DMS79 (cell line): Measurements from ENCODE around the gene ADGB.
"Not testable (repeated sequence)": the region's sequence is repeated elsewhere in the genome, so short reads cannot be mapped to it uniquely, and the experiment has no call there.

ENCODE experiments used
- DNase-seq: peaks from one replicate; lab custom pipeline; 2025; lab: John Stamatoyannopoulos, UW

The ADGB gene

GRCh38 chr6:146598772-146599405 lies at the start of gene ADGB:
TSS of gene ADGB (plus strand) at chr6:146598972. CDS start at chr6:146599041, 69 bp downstream.
- no peak for DNase-seq

- no peak for DNase-seq
These were observed 47.9 kb upstream of the ADGB start for GRCh38 chr6:146550911-146551310.

GRCh38 chr6:146551545-146551944 lies 47.2 kb upstream of the ADGB start:
- no peak for DNase-seq

- no peak for DNase-seq
These were observed 45.2 kb upstream of the ADGB start for GRCh38 chr6:146553377-146554135.

- DNase-seq = no peak
These were observed 38.2 kb upstream of the ADGB start for GRCh38 chr6:146560607-146561006.

- DNase-seq = not testable (repeated sequence)
These were observed 32.1 kb upstream of the ADGB start for GRCh38 chr6:146566661-146567060.

GRCh38 chr6:146568619-146569018 lies 30.2 kb upstream of the ADGB start:
- not testable (repeated sequence) for DNase-seq

DNA sequence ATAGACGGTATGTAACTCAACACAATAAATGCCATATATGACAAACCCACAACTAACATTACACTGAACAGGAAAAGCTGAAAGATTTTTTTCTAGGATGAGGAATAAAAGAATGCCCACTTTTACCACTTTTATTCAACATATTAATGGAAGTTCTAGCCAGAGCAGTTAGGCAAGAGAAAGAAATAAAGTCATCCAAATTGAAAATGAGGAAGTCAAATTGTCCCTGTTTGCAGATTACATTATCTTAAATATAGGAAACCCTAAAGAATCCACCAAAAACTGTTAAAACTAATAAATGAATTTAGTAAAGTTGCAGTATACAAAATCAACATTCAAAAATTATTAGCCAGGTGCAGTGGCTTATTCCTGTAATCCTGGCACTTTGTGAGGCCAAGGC lies 24.6 kb upstream of the ADGB start:
- DNase-seq = no peak

DNA sequence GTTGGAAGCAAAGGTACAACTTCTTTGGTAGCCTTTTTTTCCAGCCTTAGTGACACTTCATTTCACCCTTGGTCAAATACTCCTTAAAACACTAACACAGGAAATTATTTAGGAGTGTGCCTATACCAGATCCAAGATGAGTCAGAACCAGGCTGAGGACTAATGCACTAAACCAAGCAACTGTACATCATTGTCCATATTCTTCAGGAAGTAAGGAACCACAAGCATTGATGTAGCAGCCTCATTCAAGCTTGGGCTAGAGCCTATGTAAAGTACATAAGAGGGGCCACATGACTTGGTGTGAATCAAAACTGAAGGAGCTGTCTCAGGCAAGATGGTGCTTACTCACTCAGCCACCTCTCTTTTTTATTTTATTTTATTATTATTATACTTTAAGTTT lies 20.7 kb upstream of the ADGB start:
- no peak for DNase-seq

DNA sequence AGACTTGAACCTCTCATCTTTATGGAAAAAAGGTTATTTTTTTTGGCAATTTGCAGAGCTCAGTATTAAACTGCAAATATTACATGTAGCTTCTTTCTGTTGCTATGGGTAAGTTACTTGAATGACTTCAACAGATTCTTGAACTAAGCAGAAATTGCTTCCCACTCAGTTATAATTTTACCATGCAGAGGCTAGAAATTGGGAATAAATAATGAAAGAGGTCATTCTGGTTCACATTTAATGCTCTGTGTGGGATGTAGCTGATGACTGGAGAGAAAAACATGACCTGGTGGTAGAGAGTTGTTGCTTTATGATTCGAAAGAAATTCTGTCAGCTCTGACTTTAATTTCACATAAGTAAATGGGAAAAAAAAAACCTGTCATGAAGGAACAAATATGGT lies 16.8 kb upstream of the ADGB start:
- no peak for DNase-seq

DNA sequence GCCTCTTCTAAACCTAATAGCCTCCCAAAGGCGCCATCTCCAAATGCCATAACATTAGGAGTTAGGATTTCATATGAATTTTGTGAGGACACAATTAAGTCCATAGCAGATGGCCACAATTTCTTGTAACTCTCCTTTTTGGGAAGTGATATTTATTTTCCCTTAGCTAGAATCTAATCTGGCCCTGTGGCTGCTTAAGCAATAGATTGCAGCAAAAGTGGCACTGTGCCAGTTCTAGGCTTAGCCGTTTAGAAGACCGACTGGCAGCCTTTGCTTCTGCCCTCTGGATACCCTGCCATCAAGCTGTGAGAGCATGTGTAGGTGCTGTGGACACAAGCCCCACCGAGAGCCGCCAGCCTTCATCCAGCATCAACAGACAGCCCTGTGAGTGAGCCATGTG lies 15.9 kb upstream of the ADGB start:
- DNase-seq = no peak

DNA sequence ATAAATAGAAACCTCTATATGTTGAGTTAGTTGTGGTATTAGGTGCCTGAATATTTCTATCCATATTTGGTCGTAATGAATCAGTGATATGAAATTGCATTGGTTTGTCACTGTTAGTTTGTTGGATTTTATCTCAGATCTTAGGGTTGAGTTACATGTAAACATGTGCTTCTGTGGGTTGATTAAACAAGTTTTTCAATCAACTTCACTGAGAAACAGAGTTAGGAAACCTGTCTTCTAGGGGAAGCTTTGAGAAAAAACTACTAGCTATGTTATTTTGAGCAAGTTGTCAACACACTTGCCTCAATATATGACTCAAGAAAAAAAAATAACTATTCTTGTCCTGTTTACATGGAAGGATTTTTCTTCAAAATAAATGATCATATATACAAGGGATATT lies 14.8 kb upstream of the ADGB start:
- DNase-seq = no peak

DNA sequence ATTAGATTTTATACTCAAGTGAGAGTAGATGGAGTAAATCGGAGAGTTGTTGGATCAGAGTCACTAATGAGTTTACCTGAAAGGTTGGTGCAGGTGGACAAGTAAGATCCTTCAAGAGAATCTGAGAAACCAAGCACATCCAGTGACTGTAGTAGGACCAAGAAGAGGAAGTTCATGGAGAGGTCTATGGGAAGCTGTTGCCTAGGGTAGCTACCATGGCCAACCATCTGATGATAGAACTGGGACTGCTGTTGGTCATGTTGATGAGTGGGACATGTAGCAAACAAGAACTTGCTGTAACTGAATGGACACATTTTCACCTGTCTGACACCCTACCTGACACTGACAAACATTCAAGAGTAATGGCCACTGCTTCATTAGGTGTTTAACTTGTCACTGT lies 11.3 kb upstream of the ADGB start:
- no peak for DNase-seq

GRCh38 chr6:146590492-146590891 lies 8.3 kb upstream of the ADGB start:
- no peak for DNase-seq

- DNase-seq = no peak
These were observed 6.3 kb upstream of the ADGB start for GRCh38 chr6:146592451-146592850.

DNA sequence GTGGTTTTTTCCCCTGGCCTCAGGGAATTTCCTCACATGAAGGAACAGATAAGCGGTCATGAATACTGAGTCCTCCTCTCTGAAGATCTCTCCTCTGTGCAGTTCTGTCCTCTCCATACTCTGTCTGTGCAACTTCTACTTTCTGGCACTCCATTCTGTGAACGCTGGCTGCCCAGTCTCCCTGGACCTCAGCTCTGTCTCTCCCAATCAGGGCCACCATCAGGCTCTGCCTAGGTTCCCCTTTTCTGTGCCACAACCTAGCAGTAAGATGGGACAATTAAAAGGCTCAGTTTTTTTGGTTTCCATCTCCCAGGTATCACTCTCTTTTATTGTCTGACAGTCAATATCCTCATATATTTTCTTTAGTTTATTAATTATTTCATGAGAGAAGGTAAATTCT lies 4.8 kb upstream of the ADGB start:
- DNase-seq = no peak

DNA sequence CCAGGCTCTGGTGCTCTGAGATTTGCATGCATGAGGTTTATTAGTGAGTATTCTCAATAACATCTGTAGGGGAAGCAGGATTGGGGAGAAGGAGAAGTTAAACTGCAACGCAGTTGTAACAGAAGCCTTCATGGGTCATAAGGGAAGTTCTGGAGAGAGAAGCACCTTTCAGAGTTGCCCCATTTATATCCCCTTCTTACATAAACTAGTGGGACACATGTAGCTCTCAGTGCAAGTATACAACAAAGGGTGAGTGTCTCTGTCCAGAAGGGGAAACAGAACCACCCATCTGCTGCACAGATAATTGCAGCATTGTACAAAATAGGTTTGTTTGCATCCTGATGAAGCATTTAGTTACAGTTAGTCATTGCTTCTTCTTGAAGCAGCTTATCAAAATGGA lies 4.3 kb upstream of the ADGB start:
- no peak for DNase-seq

GRCh38 chr6:146595972-146596731 lies 2.6 kb upstream of the ADGB start:
- no peak for DNase-seq

- no peak for DNase-seq
These were observed 2.6 kb downstream of the ADGB start for GRCh38 chr6:146601352-146601751.

- DNase-seq = no peak
These were observed 3.8 kb downstream of the ADGB start for GRCh38 chr6:146602526-146602925.

DNA sequence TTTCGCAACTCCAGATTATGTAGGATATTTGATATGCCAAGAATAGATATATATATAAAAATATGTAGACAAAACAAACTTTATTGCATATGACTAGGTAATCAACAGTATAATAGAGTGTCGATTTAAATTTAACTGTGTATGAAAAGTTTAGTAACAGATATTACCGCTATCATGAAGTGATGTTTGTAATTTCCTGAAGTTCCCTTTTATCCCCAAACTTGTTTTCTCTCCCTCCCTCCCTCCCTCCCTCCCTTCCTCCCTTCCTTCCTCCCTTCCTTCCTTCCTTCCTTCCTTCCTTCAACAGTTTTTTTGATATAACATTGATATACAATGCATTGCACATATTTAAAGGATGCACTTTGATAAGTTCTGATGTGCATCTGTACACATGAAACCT lies 15.2 kb downstream of the ADGB start:
- DNase-seq = no peak

- DNase-seq = no peak
These were observed 21.9 kb downstream of the ADGB start for GRCh38 chr6:146620655-146621054.

GRCh38 chr6:146628350-146628749 lies 29.6 kb downstream of the ADGB start:
- no peak for DNase-seq
